Fibroblast of lung (primary cell): ENCODE data around the gene PTPN5. TPM values are rescaled to one million over a fixed set of nuclear protein-coding genes. Genes with fewer than 3 reads are reported as not detected.
A peak's percentile ranks its signal among the peaks of the same experiment; 100 is the strongest.

Source experiments
- DNase-seq, 2 donors: peaks; one replicate each; pipeline versions ENCODE4 v3.0.0 to v3.0.0-alpha.2; 2010; ENCODE audit warnings: low read depth in 2 of 2
- H2AFZ ChIP-seq: 2 replicates; pipeline ENCODE4 v1.5.1; 2012; ENCODE audit warnings: low read length, control low read depth, inconsistent platforms
- H3K27ac ChIP-seq: 2 replicates; pipeline ENCODE4 v1.5.1; 2011; ENCODE audit warnings: low read length, control low read depth; ENCODE audit not compliant: insufficient read depth
- H3K27me3 ChIP-seq: 2 replicates; pipeline ENCODE4 v1.5.1; 2011; ENCODE audit warnings: mild to moderate bottlenecking, low read length; ENCODE audit not compliant: control insufficient read depth, insufficient read depth
- H3K36me3 ChIP-seq: 2 replicates; pipeline ENCODE4 v1.5.1; 2011; ENCODE audit warnings: low read length; ENCODE audit not compliant: control insufficient read depth, insufficient read depth
- H3K4me1 ChIP-seq: 2 replicates; pipeline ENCODE4 v1.5.1; 2011; ENCODE audit warnings: low read length; ENCODE audit not compliant: control insufficient read depth, insufficient read depth; ENCODE audit errors: extremely low read depth
- H3K4me2 ChIP-seq: 2 replicates; pipeline ENCODE4 v1.5.1; 2011; ENCODE audit warnings: low read length, control low read depth; ENCODE audit not compliant: insufficient read depth; ENCODE audit errors: extremely low read depth
- H3K4me3 ChIP-seq, 4 experiments: fragments of 200-600 bp in 1 of 4; sonication (generic) in 1 of 4; replicated peaks in 1 of 4; 2 replicates each; pipeline ENCODE4 v1.5.1; 2011 to 2016; ENCODE audit warnings: low read length in 4 of 4, low read depth in 3 of 4, mild to moderate bottlenecking in 3 of 4, control low read depth in 2 of 4, inconsistent platforms in 1 of 4, mixed read lengths in 1 of 4; ENCODE audit not compliant: insufficient read depth in 1 of 4; ENCODE audit errors: control extremely low read depth in 1 of 4
- H3K79me2 ChIP-seq: 2 replicates; pipeline ENCODE4 v1.5.1; 2012; ENCODE audit warnings: mild to moderate bottlenecking, low read length, inconsistent platforms; ENCODE audit not compliant: control insufficient read depth, insufficient read depth
- H3K9ac ChIP-seq: 2 replicates; pipeline ENCODE4 v1.5.1; 2011; ENCODE audit warnings: mild to moderate bottlenecking, low read length, control low read depth; ENCODE audit not compliant: insufficient read depth
- H3K9me3 ChIP-seq: 2 replicates; pipeline ENCODE4 v1.5.1; 2012; ENCODE audit warnings: low read depth, low read length; ENCODE audit not compliant: control insufficient read depth, insufficient read depth
- H4K20me1 ChIP-seq: 2 replicates; pipeline ENCODE4 v1.5.1; 2011; ENCODE audit warnings: low read length; ENCODE audit not compliant: control insufficient read depth, insufficient read depth; ENCODE audit errors: extremely low read depth
- EZH2 ChIP-seq: IDR thresholded peaks from 2 replicates; pipeline ENCODE4 v1.5.1; 2012; ENCODE audit warnings: low read length, control low read depth, mild to moderate bottlenecking; ENCODE audit errors: missing control alignments
- polyA plus RNA-seq, 2 donors: library from polyadenylated mRNA; depleted of rRNA in 1 of 2; stranded (reverse) in 1 of 2; unstranded in 1 of 2; fragments of >200 nt; gene quantifications; 2 replicates each; pipeline ENCODE4 v1.2.1, GENCODE V29; 2011 to 2012; ENCODE audit warnings: missing spikeins in 1 of 2
- total RNA-seq: library from RNA; depleted of rRNA; stranded (reverse); fragments of >200 nt; gene quantifications from 2 replicates; pipeline ENCODE4 v1.2.1, GENCODE V29; 2014
- TF ChIP-seq, protein P1 (sequence below), 2 donors: IDR thresholded peaks in 1 of 2; conservative IDR thresholded peaks in 1 of 2; 1 replicate in 1 of 2; 2 replicates in 1 of 2; pipeline ENCODE4 v1.5.1; 2011 to 2012; ENCODE audit warnings: low read length in 2 of 2, control low read depth in 1 of 2, inconsistent platforms in 1 of 2, low read depth in 1 of 2, mild to moderate bottlenecking in 1 of 2

Gene PTPN5
- total and polyA plus RNA-seq, 2 donors (not counting 1 experiment from before 2014, with no cell fraction given) = not detected

DNA sequence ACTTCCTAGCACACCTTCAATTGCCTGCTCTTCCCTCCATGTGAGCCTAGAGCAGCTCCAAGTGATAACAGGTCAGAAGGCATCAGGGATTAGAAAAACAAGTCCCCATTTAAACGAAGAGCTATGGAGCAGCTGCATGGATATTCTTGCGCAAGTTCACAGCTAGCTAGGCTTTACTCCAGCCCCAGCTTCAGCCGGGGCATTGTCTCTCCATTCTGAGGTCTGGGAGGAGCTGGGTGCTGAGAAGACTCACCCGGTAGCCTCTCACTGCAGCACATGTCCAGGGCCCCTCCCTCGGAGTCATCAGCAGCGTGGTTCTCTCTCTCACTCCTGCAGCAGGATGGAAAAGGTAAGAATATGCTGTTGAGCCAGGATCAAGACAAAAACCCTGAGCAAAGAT lies 26.0 kb downstream of the PTPN5 start:
- H3K9ac ChIP-seq = no peak overlapping the region
- H3K4me1 ChIP-seq = no peaks in the 10 kb centered on the region
- H3K9me3 ChIP-seq = no peaks in the 10 kb centered on the region
- H3K4me3 ChIP-seq = no peak overlapping the region
- H4K20me1 ChIP-seq = no peaks in the 10 kb centered on the region
- no peaks in the 10 kb centered on the region for H3K79me2 ChIP-seq
- H3K27me3 ChIP-seq = peaks cover 2% of the 10 kb centered on the region
- H3K36me3 ChIP-seq = no peaks in the 10 kb centered on the region
- TF ChIP-seq EZH2 = no peak
- TF ChIP-seq, protein P1, sequence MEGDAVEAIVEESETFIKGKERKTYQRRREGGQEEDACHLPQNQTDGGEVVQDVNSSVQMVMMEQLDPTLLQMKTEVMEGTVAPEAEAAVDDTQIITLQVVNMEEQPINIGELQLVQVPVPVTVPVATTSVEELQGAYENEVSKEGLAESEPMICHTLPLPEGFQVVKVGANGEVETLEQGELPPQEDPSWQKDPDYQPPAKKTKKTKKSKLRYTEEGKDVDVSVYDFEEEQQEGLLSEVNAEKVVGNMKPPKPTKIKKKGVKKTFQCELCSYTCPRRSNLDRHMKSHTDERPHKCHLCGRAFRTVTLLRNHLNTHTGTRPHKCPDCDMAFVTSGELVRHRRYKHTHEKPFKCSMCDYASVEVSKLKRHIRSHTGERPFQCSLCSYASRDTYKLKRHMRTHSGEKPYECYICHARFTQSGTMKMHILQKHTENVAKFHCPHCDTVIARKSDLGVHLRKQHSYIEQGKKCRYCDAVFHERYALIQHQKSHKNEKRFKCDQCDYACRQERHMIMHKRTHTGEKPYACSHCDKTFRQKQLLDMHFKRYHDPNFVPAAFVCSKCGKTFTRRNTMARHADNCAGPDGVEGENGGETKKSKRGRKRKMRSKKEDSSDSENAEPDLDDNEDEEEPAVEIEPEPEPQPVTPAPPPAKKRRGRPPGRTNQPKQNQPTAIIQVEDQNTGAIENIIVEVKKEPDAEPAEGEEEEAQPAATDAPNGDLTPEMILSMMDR (conservative IDR thresholded peaks at IDR 0.05 in 1 of 2, IDR thresholded peaks at IDR 0.05 in 1 of 2; ENCODE audit: low read depth in 1 of 2, low read length in 2 of 2) = no peak
- peak in 1 of 2 donors; percentile 52 for DNase-seq
- H3K27ac ChIP-seq = no peak overlapping the region
- no peak overlapping the region for H3K4me2 ChIP-seq
- H2AFZ ChIP-seq = no peak overlapping the region

GRCh38 chr11:18761741-18762140 lies 29.9 kb downstream of the PTPN5 start:
- H3K4me3 ChIP-seq = no peak overlapping the region
- H3K4me2 ChIP-seq = no peak overlapping the region
- DNase-seq = no peak
- TF ChIP-seq EZH2 = no peak
- TF ChIP-seq, protein P1 (conservative IDR thresholded peaks at IDR 0.05 in 1 of 2, IDR thresholded peaks at IDR 0.05 in 1 of 2; ENCODE audit: low read depth in 1 of 2, low read length in 2 of 2) = no peak
- no peaks in the 10 kb centered on the region for H3K9me3 ChIP-seq
- no peaks in the 10 kb centered on the region for H3K36me3 ChIP-seq
- no peaks in the 10 kb centered on the region for H3K4me1 ChIP-seq
- H3K27me3 ChIP-seq = no peaks in the 10 kb centered on the region
- H3K27ac ChIP-seq = no peak overlapping the region
- no peak overlapping the region for H2AFZ ChIP-seq
- no peaks in the 10 kb centered on the region for H3K79me2 ChIP-seq
- no peak overlapping the region for H3K9ac ChIP-seq
- no peaks in the 10 kb centered on the region for H4K20me1 ChIP-seq

DNA sequence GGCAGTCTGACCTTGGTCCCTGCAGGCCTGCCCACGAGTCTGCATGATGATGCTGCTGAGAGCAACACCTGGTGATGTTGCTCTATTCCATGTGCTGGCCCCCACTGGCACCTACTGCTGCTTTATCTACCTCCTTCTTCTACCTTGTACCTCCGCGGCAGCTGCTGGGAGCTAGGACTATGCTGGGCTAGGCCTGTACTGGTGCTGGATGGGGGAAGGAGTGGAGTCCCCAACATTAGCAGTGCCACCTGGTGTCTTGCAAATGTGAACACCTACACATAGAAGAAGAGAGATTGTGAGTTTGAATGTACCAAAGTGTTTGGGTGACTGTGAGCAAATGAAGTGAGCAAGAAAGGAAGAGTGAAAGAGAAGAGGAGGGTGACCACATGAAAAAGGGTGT lies 30.5 kb downstream of the PTPN5 start:
- Histone ChIP-seq H4K20me1 (no peaks in the 10 kb centered on the region), H3K4me3 (no peak overlapping the region), H3K27ac (no peak overlapping the region), H3K79me2 (no peaks in the 10 kb centered on the region), H3K4me1 (no peaks in the 10 kb centered on the region), H3K9ac (no peak overlapping the region), H3K27me3 (no peaks in the 10 kb centered on the region), H3K36me3 (no peaks in the 10 kb centered on the region), H2AFZ (no peak overlapping the region), H3K9me3 (no peaks in the 10 kb centered on the region), H3K4me2 (no peak overlapping the region)
- no peak for TF ChIP-seq EZH2
- TF ChIP-seq, protein P1 (conservative IDR thresholded peaks at IDR 0.05 in 1 of 2, IDR thresholded peaks at IDR 0.05 in 1 of 2; ENCODE audit: low read depth in 1 of 2, low read length in 2 of 2) = no peak
- no peak for DNase-seq
